Inferior parietal cortex (tissue), 1 donor: ENCODE measurements around the gene ZNF521.

Experiments used
- DNase-seq: peaks from one replicate; pipeline ENCODE4 v3.0.0-alpha.2; 2016; ENCODE audit errors: extremely low spot score

Gene ZNF521

DNA sequence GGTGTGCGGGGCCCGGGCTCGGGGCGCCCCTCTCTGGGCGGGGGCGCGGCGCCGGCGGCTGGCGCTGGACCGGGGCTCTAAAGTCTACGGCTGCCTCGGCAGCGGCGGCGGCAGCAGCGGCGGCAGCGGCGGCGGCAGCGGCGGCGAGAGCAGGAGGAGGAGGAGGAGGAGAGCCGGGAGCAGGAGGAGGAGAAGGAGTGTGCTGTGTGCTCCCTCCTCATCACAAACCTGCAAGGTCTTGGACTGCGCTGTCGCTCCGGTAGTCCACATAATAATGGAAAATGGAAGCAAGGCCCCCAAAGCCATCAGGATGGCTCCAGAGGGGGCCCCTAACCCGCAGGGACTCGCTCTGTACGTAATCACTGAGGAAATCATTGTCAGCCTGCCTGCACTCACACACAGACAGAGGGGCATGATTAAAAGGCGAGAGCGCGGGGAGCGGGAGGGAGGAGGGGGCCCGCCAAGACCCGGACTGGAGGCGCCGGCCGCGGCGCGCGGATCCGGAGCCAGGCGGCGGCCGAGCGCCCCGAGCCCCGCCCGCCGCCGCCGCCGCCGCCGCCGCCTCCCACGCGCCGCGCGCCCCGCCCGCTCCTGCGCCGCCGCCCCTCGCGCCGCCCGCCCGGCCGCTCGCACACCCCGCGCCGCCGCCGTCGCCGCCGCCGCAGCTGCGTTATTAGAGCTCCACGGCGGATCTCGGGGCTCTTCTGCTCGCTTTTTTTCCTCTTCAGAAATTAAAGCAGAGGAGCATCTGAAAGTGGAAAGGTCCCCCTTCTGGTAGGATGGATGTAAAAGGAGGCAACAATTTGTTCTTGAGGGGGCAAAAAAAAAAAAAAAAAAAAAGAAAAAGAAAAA, at the start of gene ZNF521:
Gene ZNF521 (minus strand): TSS at position 390 of the 852 bp plus-strand sequence. CDS start 1,220 bp downstream, outside the sequence.
- peak; percentile 83 for DNase-seq

DNA sequence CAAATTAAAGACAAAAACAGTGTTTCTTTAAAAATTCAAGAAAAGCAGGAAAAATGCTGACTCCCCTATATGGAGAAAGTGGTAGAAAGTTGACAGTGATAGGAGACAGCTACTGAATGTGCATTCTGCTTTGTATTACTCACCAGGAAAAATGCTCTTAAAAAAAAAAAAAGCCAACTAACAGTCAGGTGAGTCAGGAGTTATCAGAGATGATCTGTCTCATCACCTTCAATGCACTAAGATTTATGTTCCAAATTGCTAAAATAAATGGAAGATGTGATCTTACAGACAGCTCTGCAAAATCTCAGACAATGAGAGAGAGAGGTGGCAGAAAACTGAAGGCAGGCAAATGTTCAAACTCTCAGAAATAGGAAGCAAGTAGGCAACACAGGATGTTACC, 47.6 kb upstream of the ZNF521 start:
- DNase-seq: no peak

DNA sequence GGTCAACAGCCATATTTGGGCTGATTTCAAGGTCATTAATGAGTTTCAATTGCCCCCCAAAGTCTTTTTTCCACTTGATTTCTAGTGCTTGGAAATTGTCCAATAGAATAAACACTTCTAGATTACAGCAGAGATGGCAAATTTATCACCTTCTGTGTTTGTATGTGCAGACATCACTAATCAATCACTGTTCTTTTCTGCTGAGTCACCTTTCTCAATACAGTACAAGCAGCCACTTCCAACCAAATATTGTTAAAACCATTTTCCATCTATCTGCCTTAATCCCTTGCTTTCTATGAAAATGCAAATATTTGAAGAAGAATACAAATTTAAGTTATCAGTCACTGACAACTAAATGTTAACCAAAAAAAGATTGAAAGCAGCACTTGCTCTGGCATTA, 40.2 kb upstream of the ZNF521 start:
- no peak for DNase-seq

DNA sequence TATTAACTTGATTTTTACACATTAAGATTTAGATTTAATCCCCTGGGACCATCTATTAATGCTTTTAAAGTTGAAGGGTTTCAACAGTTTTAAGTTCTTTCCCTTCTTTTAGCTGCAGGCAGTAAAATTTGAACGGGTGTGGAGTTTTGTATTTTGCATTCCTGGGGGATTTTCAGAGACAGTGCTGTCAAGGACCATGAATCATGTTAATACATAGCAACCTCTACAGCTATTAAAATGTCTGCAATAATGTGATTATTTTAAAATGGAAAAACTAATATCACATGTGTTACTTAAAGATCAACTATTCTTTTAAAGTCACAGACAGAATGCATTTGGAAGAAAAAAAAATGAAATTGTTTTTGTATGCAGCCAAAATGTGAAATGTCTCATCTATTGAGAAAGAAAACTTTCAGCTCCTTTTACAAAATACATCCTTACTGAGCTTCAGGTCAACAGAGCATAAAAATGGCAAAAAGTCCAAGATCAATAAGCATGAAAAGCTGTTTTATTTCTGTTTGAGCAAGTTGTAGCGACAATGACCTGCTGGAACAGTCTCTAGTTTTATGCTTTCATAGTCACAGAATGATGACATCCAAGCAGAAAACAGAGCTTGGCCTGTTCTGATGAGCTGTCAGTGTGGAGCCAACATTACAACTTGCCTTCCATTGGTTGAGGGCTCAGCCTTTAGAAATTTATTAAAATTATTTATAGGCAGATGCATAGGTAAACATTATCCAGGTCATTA, 21.6 kb upstream of the ZNF521 start:
- no peak for DNase-seq

DNA sequence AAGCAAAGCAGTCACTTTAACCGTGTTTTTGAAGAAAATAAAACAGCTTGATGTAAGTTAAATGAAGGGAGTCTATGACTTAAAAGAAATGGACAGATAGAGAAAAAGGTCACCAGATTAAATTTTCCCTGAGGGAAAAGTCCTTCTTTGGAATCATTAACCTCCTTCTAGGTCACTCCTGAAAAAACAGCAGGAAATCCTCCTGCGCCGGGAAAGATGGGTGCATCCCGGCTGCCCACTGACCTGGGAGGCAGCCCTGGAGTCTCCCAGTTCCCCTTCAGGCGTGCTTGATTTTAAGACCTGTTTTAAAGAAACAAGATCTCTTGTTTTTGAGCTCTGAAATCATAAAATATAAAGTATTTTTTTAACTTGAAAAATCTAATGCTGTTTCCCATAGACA, 18.4 kb upstream of the ZNF521 start:
- no peak for DNase-seq

DNA sequence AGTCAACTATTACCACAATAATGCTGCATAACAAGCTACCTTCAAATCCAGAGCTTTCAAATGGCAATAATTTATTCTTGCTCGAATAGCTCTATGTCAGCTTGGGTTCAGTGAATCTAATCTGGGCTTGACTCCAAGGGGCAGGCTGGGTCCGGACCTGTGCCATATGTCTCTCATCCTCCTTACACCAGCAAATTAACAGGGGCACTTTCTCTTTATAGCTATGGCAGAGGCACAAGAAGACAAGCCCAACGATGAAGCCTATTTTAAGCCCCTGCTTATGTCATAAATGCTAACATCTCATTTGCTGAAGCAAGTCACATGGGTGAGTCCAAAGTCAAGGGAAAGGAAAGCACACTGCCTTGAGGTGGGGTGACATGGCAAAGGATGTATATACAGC, 13.3 kb upstream of the ZNF521 start:
- no peak for DNase-seq

DNA sequence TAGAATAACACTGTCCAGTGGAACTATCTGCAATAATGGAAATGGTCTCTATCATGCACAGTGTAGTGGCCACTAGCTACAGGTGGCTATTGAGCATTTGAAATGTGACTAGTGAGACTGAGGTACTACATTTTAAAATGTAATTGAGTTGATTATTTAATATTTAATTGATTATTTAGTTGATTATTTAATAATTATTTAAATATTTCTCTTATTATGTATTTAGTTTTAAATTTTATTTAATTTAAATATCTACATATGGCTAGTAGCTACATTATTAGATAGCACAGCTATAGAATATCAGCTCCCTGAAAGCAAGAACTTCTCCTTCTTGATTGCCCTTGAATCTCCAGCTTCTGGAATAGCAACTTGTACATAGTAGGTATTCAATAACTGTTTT, 12.8 kb upstream of the ZNF521 start:
- no peak for DNase-seq

DNA sequence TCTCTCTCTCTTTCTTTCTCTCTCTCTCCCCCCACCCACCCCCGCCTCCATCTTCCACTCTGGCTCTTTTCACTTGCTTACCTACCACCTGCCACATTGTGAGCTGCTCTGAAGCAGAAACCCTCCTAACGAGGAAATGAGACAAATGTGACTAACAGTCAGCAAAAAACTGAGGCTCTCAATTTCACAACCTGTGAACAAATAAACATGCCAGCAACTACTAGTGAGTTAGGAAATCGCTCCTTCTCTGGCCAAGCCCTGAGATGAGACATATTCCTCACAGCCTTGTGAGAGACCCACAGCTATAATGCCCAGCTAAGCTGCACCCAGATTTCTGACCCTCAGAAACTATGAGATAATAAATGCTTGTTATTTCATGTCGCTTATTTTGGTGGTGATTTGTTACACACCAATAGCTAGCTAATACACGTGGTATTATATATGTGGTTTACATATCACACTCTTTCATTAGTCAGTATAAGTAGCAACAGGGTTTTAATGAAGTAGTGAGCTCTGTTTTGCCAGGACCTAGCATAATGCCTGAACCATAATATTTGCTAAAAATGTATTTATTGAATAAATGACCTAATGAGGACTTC, 8.4 kb upstream of the ZNF521 start:
- DNase-seq: no peak

DNA sequence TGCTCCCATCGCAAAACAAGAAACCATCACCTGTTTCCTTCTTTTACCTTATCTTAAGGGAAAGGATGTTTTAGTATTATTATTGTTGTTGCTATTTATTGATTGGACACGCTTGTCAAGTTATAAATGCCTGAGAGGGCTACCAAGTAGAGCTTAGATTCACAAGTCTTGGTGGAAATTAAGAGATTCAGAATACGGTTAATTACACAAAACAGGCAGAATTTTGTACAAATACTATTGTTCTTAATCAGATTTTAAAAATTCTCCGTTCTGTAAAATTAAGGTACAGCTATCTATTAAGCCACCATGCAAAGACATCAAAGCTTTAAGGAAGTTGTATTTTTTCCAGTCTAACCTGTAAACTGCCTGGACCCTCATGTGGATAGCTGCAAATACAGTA, 1.1 kb upstream of the ZNF521 start:
- DNase-seq: no peak

DNA sequence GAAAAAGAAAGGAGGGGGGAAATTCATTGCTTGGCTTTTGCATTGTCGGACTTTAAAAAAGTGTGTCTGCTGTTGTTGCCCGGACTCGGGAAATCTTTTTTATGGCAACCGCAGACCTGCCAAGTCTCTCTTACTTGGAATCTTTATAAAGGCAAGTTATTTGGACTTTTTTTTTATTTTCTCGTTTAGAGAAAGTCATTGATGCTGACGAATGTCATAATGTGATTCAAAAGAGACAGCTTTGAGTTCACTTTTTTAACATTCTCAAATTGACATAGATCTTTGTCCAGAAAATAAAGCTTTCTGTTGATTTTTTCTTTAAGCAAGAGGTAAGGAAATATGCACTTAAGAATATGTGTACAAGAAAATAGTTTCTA, 651 bp upstream of the ZNF521 start:
- peak; percentile 39 for DNase-seq

DNA sequence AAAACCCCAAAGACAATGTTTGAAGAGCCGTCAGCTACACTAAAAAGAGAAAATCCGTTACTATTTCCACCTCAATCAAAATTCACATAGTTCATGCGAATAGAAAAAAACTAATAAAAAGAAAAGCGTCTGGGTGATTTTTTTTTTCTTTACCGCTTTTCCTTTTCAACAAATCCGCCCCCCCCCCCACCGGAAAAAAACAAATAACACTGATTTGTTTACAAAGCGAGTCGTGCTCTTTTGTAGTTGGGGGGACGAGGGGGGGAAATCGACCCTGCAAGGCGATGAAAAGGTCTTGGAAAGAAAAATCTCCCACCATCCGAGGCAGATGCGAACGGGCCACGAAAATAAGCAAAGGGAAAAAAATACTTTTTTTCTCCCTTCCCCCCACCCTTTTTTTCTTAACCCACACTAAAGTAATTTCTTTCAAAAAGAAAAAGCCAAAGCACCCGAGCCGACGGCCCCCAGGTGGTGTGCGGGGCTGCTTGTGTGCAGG, 638 bp downstream of the ZNF521 start:
- DNase-seq: peak; percentile 8

DNA sequence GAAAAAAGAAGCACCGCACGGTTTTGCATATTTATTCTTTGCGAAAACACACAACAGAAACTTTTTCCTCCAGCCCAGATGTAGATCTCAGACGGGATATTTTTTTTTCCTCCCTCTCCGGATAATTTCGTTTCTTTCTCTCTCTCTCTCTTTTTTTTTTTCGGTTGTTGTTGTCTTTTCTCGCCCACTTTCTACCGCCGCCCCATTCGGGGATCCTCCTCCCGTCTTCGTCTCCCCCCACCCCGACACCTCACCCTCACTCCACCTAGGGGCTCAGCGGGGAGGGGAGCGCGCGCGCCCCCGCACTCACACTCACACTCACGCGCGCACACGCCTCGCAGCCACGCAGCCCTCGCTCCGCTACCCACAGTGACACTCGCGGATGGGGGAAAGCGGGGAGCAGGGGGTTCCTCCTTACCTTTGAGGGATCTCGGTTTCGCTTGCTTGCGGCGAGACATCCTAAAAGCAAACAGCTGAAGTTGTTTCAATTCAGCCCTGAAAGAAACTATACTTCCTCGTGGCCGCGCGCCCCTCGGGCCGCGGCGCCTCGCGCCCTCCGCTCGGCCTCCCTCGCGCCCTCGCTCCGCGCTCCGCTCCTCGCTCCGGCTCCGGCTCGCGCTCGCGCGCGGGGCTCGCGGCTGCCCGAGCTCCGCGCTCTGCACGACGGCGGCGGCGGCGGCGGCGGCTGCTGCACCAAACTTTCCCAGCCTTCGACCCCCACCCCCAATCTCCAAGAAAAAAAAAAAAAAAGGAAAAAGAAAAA, 1.3 kb downstream of the ZNF521 start:
- DNase-seq: peak; percentile 36

DNA sequence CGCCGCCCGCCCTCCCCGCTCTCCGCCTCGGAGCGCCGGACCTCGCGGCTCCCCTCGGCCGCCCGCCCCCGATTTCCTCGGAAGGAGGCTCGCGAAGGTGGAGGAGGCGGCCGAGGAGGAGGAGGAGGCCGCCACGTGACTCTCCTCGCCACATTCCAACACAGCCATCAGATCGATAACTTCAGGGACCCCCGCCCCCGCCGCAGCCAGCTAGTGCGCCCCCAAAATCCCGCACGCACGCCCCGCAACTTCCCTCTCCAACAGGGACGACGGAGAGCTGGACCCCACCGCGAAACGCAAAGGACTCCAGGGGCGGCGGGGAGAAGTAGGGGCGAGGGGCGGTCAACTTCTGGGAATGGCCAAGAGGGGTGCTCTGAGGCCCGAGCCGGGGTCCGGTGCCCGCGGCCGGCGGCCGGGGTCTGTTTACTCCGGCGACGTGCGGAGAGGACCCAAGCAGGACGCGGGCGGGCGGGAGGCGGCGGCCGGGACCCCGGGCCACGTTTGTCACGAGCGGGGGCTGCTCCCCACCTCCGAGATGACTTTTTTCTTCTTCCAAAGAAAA, 2.0 kb downstream of the ZNF521 start:
- DNase-seq: no peak

DNA sequence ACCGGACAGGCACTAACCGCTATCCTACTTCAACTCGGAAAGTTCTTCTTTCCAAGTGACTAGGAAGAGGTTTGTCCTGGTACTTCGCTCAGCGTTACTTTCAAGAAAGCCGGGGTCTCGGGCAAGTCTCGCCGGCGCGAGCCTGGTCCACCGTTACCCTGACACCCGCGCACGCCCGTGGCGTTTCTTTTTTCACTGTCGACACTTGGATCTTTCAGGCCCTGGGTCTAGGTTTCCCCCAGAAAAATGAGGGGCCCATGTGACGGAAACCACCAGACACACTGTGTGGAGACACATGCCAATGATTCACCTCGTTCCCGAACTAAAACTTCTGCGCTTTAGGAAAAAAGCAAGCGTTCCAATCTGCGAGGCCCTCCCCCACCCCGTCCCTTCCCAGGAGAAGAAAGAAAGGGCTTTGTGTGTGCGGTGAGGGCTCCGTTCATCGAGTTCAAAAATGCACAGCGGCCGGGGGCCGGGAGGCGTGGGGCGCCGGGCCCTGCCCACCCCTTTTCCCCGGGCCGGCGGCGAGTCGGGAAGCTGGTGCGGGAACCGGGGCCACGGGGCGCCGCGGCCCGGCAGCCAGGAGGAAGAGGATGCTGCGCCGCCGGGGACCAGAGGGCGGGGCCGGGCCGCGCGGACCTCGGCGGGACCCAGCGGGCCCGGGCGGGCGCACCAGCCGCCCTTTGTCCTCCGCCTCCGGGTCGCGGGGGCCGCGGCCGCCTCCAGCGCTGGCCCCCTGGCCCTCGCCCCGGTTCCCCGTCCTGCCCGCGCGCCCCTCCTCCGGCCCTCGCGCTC, 2.6 kb downstream of the ZNF521 start:
- no peak for DNase-seq

DNA sequence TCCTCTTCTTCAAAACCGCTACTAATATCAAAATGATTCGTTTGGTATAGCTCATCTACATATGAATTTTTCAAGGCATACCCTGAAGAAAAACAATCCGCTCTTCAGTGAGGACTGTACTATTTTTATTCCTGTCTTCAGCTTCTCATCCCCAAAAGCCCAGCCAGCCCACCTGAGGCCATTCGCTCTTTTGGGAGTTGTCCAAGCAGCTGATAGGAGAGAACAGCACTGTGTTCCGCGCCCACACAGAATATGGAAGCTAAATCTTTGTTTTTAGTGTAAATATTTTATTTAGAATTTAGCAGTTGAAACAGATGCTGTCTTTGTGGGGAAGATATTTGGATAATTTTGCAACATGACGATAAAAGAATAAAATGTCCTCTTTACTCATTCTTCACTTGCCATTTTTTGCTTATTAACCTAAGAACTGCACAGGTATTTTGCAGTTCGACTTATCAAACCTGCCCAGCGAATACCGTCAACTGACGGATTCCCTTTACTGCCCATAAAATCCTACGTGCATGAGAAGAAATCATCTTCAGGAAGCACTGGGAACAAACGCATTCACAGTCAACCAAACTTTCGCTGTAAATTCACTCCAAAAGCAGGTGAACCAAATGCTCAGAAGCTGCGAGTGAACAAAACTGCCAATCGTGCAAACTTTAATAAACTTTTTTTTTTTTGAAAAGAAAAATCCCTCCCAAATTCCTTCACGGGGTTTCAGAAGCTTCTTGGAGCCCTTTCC, 3.4 kb downstream of the ZNF521 start:
- no peak for DNase-seq

DNA sequence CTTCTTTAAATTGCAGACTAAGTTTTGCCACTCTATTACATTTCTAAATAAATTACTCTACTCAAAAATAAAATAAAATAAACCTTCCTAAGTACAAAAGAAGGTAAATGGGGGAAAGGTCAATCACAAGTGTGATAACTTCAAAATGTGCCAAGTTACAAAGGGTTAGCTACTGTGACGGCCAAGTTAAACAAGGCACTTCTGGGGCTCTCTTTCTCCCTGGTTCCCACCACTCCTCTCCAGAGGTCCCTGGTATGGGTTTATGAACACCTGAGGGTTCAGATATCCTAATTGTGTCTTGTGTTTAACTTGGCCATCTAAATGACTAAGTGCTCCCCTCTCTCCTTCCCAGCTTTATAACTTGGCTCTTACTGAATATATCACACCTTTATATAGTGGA, 5.4 kb downstream of the ZNF521 start:
- no peak for DNase-seq

DNA sequence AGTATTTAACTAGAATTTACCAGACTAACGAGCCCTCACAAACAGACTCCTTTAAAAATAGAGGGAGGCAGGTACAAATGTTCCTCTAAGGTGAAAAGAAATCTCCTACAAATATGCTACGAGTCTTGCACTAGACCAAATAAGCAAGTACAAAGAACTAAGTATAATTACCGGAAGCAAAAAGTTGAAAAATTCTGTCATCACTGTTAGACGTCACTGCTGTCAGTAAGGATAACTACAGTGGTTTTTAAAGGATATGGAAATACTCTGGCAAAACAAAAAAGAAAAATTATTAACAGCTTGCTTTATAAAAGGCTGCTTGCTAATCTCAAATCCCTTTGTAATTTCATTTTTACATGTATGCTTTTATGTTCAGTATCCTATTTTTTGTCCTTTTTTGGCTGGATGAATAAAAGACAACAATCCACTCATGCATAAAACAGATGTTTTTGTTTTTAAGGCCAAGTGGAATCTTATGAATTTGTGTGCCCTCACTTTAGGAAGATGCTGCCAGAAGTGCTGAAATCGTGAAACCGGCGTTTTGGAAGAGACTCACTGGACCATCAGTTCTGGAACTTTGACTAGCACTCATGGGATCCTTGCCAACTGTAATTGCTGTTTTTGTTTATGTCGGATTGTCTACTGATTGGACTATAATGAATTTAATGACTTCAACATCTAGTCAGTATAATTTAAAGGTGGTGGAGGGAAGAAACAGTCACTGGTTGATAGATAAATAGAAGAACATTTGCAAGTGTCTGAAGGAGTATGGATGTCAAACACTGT, 6.7 kb downstream of the ZNF521 start:
- no peak for DNase-seq

DNA sequence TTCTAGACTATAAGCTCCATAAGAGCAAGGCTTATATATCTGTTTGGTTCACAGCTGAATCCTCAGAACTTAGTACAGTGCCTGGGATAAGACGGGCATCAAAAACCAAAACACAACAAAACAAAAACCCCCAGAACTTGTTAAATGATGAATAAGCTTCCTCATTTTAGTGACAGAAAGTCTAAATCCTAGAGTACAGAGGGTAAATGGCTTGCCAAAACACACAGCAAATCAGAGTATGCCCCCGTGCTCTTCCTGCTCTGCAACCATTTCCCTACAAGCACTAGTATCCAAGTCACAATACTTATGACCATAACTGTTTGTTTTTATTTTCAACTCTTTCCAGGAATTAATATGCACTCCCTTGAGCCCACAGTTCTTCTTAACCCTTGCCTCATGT, 10.1 kb downstream of the ZNF521 start:
- no peak for DNase-seq

DNA sequence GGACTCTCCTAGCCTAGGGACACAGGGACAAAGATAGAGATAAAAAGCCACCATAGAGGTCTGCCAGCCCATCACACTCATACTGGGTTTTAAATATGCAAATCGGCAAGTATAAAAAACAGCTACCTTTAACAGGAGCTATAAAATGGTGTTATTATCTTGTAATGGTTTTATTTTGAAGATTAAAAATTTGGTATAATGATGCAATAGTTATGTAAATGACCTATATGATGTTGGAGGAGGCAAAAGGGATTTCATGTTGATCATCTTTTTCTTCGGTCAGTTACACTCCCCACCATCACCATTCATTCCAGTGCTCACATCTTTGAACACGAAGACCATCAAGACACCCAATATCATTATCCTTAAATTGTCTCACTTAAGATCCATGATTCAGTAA, 11.2 kb downstream of the ZNF521 start:
- no peak for DNase-seq
